Pancreas (tissue), 10 donors: ENCODE data around the gene NACC2. TPM values are rescaled to one million over a fixed set of nuclear protein-coding genes. Genes with fewer than 3 reads are reported as not detected.
A peak's percentile ranks its signal among the peaks of the same experiment; 100 is the strongest.

Experiments used
- ATAC-seq, 4 donors: fragments of 200-7000 bp; cut with Tn5 transposase; one replicate each; pipeline versions ENCODE4 v1.8.0 to v1.9.1; 2020; ENCODE audit warnings: mild to moderate bottlenecking in 4 of 4, moderate library complexity in 4 of 4
- DNase-seq, 6 donors: peaks; one replicate each; pipeline ENCODE4 v3.0.0-alpha.2; 2020
- FAIRE-seq: peaks from 2 replicates; lab custom pipeline; 2012; peaks lifted over from hg19 to GRCh38; lab: Jason Lieb, UNC
- H3K27ac ChIP-seq, 4 donors: fragments of 200-600 bp; sonication (generic); 1 replicate in 3 of 4; 2 replicates in 1 of 4; pipeline versions ENCODE4 v1.5.0 to v1.8.0; 2020
- H3K27me3 ChIP-seq, 4 donors: fragments of 200-600 bp; one replicate each; pipeline ENCODE4 v1.8.0; 2021
- H3K36me3 ChIP-seq, 3 donors: fragments of 200-600 bp; sonication (generic) in 1 of 3; one replicate each; pipeline versions ENCODE4 v1.5.0 to v1.8.0; 2020 to 2021
- H3K4me1 ChIP-seq, 3 donors: fragments of 200-600 bp; one replicate each; pipeline ENCODE4 v1.8.0; 2021
- H3K4me3 ChIP-seq, 4 donors: fragments of 200-600 bp; sonication (generic) in 2 of 4; one replicate each; pipeline versions ENCODE4 v1.5.0 to v1.8.0; 2020 to 2021
- H3K9me3 ChIP-seq, 4 donors: fragments of 200-600 bp; one replicate each; pipeline ENCODE4 v1.8.0; 2021
- CTCF ChIP-seq, 4 donors: fragments of 200-600 bp; sonication (generic) in 3 of 4; IDR thresholded peaks; one replicate each; pipeline versions ENCODE4 v1.5.0 to v1.8.0; 2021; ENCODE audit warnings: antibody characterized with exemption in 4 of 4
- WGBS, 2 donors: extraction: QIAGEN DNeasy Blood & Tissue Kit; methylation state at CpG; one replicate each; pipeline ENCODE4 v1.1.7; 2013; 5-methylcytosine and 5-hydroxymethylcytosine counted together
- intact Hi-C, 3 donors: fragments of 100-400 bp; cut with DNase I; formaldehyde crosslinking; loops; one replicate each; pipeline versions ENCODE4 v1.11.1 to v1.14.2; 2022
- polyA plus RNA-seq, 2 donors: library from polyadenylated mRNA; stranded (reverse); fragments of 200-250 nt; gene quantifications; one replicate each; pipeline ENCODE4 v1.2.3, GENCODE V29; 2013
- total RNA-seq, 6 donors: library from RNA; stranded (reverse); fragmentation: NEBNext Ultra II Directional in 4 of 6; extraction: Animal tissue kit (Norgen Biotek cat#: 25700) in 4 of 6; gene quantifications; one replicate each; pipeline versions ENCODE4 v1.2.1 to v1.2.4, GENCODE V29; 2021 to 2023
- donor health status: healthy with polysubstance abuse.
- donor health status: DM: no; HTN: no; CAD: no; lungs with moderate emphysema.
- donor health status: DM: no; HTN: no; CAD: no.
- donor health status: control.
- donor health status: control.
- donor health status: Bipolar disorder and iron deficiency.
- donor health status: DM: yes; HTN: yes; CAD: no.
- donor health status: DM: no; HTN: no; CAD: no.
- donor health status: DM: no; HTN: no; CAD: no.
- donor health status: DM: yes; HTN: yes; CAD: no.

Gene NACC2
- total and polyA plus RNA-seq, 8 donors, result 4.3 to 12.4 (median 8.2) TPM

- FAIRE-seq, result no peak
- ATAC-seq, result peak; percentile 63 to 91 (median 82)
- intact Hi-C loops, result loop anchor here in 1 of 3 donors (10.0 kb wide), 1 partner anchor 153 kb away; no protein-coding TSS in a partner anchor
- TF ChIP-seq CTCF (IDR thresholded peaks at IDR 0.05), result no peak
- WGBS, 2 donors, result 7 to 18% methylated on average over 12 to 13 of the region's 13 CpGs
- no peak overlapping the region for H3K27ac ChIP-seq
- H3K9me3 ChIP-seq, result no peaks in the 10 kb centered on the region
- H3K36me3 ChIP-seq, result no peaks in the 10 kb centered on the region
- DNase-seq, result peak; percentile 76 to 93 (median 86)
- peaks cover 0 to 2% (median 0%) of the 10 kb centered on the region in 3 donors for H3K4me1 ChIP-seq
- no peaks in the 10 kb centered on the region for H3K27me3 ChIP-seq
- H3K4me3 ChIP-seq, result no peak overlapping the region
These were observed 123.2 kb downstream of the NACC2 start for GRCh38 chr9:135971892-135972291.

GRCh38 chr9:135971111-135971766 is 123.8 kb downstream of the NACC2 start:
- intact Hi-C loops, result loop anchor here in 1 of 3 donors (10.0 kb wide), 1 partner anchor 154 kb away; no protein-coding TSS in a partner anchor
- Histone ChIP-seq H3K4me3 (no peak overlapping the region), H3K27me3 (no peaks in the 10 kb centered on the region), H3K36me3 (no peaks in the 10 kb centered on the region), H3K4me1 (peaks cover 0 to 2% (median 0%) of the 10 kb centered on the region in 3 donors), H3K27ac (no peak overlapping the region), H3K9me3 (no peaks in the 10 kb centered on the region)
- ATAC-seq (no peak), FAIRE-seq (no peak), DNase-seq (no peak)
- 45 to 54% methylated on average over 18 of the region's 18 CpGs for whole genome bisulfite sequencing, 2 donors
- no peak for TF ChIP-seq CTCF (IDR thresholded peaks at IDR 0.05)

GRCh38 chr9:135970128-135970815 is 124.8 kb downstream of the NACC2 start:
- no peak for FAIRE-seq
- 58% methylated on average over 9 of the region's 9 CpGs for WGBS, 2 donors
- Histone ChIP-seq H3K9me3 (no peaks in the 10 kb centered on the region), H3K4me3 (no peak overlapping the region), H3K4me1 (peaks cover 0 to 2% (median 0%) of the 10 kb centered on the region in 3 donors), H3K36me3 (no peaks in the 10 kb centered on the region), H3K27ac (no peak overlapping the region), H3K27me3 (no peaks in the 10 kb centered on the region)
- intact Hi-C loops, result loop anchor here in 1 of 3 donors (10.0 kb wide), 1 partner anchor 155 kb away; no protein-coding TSS in a partner anchor
- no peak for TF ChIP-seq CTCF (IDR thresholded peaks at IDR 0.05)
- DNase-seq, result no peak
- no peak for ATAC-seq

GRCh38 chr9:135969064-135969683 is 125.9 kb downstream of the NACC2 start:
- no peak for TF ChIP-seq CTCF (IDR thresholded peaks at IDR 0.05)
- Histone ChIP-seq H3K27ac (no peak overlapping the region), H3K27me3 (no peaks in the 10 kb centered on the region), H3K4me1 (peaks cover 0 to 2% (median 0%) of the 10 kb centered on the region in 3 donors), H3K9me3 (no peaks in the 10 kb centered on the region), H3K4me3 (no peak overlapping the region), H3K36me3 (no peaks in the 10 kb centered on the region)
- intact Hi-C loops, result loop anchor here in 2 of 3 donors (2.0 to 5.0 kb wide), 2 partner anchors 153 to 154 kb away; no protein-coding TSS in a partner anchor
- ATAC-seq (no peak), FAIRE-seq (no peak), DNase-seq (no peak)
- WGBS, 2 donors, result 46 to 60% methylated on average over 12 of the region's 12 CpGs
